Measurements from ENCODE around the gene DUOXA1.

Gene DUOXA1, protein sequence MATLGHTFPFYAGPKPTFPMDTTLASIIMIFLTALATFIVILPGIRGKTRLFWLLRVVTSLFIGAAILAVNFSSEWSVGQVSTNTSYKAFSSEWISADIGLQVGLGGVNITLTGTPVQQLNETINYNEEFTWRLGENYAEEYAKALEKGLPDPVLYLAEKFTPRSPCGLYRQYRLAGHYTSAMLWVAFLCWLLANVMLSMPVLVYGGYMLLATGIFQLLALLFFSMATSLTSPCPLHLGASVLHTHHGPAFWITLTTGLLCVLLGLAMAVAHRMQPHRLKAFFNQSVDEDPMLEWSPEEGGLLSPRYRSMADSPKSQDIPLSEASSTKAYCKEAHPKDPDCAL

DNA sequence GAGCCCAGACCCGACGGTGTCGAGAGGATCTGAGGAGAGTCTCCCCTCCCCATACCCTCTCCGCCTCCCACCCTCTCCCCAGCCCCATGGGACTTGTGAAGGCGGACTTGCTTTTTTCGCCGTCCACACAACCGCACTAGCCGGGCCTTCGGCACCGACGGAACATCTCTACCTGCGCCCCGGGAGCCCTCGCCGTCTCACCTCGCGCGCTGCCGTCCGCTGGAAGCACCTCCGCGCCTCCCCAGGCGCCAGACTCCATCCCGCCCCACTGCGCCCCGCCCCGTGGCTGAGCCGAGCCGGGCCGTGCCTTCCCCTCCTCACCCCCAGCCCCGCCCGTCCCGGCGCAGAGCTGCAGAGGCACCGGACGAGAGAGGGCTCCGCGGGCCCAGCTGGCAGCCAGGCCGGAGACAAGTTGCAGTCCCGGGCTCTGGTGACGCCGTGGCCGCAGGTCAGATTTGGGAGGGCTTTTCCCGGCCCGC lies at the start of gene DUOXA1, which contains the start of gene DUOX1:
Gene DUOXA1, minus strand, starts transcription at position 229 of the 479 bp plus-strand sequence. CDS start 6,865 bp downstream, outside the sequence.
Gene DUOX1, plus strand, starts transcription at position 344 of the 479 bp plus-strand sequence. CDS start 1,973 bp downstream, outside the sequence.
- TF ChIP-seq, protein P1, sequence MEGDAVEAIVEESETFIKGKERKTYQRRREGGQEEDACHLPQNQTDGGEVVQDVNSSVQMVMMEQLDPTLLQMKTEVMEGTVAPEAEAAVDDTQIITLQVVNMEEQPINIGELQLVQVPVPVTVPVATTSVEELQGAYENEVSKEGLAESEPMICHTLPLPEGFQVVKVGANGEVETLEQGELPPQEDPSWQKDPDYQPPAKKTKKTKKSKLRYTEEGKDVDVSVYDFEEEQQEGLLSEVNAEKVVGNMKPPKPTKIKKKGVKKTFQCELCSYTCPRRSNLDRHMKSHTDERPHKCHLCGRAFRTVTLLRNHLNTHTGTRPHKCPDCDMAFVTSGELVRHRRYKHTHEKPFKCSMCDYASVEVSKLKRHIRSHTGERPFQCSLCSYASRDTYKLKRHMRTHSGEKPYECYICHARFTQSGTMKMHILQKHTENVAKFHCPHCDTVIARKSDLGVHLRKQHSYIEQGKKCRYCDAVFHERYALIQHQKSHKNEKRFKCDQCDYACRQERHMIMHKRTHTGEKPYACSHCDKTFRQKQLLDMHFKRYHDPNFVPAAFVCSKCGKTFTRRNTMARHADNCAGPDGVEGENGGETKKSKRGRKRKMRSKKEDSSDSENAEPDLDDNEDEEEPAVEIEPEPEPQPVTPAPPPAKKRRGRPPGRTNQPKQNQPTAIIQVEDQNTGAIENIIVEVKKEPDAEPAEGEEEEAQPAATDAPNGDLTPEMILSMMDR (conservative IDR thresholded peaks at IDR 0.05; ENCODE audit: low read depth, low read length), result no peak
- no peak within 1 kb of the TSS for H3K4me3 ChIP-seq (ENCODE audit: low read length)
- no peak for DNase-seq (ENCODE audit: low read depth)

DNA sequence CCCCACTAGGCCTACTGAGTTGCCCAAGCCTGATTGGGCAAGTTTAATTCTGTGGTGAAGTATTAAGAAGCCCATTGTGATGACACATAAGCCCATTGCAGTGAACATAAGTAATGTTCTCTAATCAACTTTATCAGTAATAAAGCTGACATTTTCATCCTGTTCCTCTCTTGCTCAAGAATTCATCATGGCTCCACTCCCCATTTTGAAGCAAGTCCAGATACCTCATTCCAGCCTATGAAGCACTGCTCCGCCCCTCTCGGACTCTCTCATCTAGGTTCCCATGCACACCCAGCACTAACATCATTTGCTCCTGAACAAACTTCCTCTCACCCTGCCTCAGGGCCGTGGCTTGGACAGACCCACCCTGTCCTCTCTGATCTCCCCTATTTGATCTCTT lies 47.6 kb upstream of the DUOXA1 start:
- no peak overlapping the region for H3K4me3 ChIP-seq (ENCODE audit: low read length)
- TF ChIP-seq, protein P1 (conservative IDR thresholded peaks at IDR 0.05; ENCODE audit: low read depth, low read length), result no peak
- DNase-seq (ENCODE audit: low read depth), result no peak

DNA sequence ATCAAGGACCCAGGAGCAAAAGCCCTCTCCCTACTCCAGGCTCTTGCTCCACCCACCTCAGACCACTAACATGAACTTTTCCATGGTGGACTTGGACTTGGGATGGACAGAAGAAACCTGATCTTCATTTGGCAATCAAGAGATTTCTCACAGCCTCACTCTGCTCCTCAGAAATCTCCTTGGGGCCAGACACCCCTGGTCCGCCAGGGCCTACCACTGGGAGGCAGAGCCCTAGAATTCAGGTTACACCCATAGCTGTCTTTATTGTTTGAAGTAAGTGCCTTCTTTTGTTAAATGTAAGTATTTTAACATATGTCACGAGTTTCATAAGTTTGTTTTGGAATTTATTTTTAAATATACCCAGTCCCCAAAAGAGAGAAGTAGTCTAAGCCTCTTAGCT lies 44.9 kb upstream of the DUOXA1 start:
- DNase-seq (ENCODE audit: low read depth), result no peak
- TF ChIP-seq, protein P1 (conservative IDR thresholded peaks at IDR 0.05; ENCODE audit: low read depth, low read length), result no peak
- no peak overlapping the region for H3K4me3 ChIP-seq (ENCODE audit: low read length)

DNA sequence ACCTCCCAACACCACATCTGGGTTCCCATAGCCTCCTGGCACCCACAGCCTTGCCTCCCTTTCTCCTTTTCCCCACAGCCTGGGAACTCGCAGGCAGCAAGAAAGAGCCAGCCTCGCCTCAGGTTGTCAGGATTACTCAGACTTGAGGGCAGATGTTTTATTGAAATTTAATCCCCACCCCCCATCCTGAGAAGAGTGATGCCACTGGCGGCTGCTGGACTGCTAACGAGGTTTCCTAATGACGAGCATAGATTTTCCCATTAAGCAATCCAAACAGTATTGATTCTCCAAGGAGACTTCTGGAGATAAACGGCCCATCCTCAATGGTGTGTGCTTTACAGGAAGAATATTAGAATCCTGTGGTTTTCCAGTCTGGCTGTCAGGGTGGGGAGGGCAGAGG lies 44.4 kb upstream of the DUOXA1 start:
- no peak for DNase-seq (ENCODE audit: low read depth)
- TF ChIP-seq, protein P1 (conservative IDR thresholded peaks at IDR 0.05; ENCODE audit: low read depth, low read length), result no peak
- H3K4me3 ChIP-seq (ENCODE audit: low read length), result no peak overlapping the region

DNA sequence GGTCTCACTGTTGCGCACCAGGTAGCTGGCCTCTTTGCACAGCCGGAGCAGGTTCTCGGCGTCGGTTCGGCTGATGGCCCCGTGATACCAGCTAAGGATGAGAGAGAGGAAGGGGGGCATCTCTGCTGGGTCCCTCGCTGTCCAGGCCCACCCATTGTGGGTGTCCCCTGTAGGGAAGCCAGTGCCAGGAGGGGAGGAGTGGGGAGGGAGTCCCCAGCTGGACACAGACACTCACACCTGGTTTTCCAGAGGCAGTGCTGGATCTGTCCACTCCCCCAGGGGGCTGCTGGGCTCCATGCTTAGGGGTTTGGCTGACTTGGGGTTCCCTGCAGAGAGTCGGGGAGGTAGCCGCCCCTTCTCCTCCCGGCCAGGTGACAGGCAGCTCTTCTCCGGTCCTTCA lies 42.2 kb upstream of the DUOXA1 start:
- no peak overlapping the region for H3K4me3 ChIP-seq (ENCODE audit: low read length)
- no peak for DNase-seq (ENCODE audit: low read depth)
- TF ChIP-seq, protein P1 (conservative IDR thresholded peaks at IDR 0.05; ENCODE audit: low read depth, low read length), result no peak

DNA sequence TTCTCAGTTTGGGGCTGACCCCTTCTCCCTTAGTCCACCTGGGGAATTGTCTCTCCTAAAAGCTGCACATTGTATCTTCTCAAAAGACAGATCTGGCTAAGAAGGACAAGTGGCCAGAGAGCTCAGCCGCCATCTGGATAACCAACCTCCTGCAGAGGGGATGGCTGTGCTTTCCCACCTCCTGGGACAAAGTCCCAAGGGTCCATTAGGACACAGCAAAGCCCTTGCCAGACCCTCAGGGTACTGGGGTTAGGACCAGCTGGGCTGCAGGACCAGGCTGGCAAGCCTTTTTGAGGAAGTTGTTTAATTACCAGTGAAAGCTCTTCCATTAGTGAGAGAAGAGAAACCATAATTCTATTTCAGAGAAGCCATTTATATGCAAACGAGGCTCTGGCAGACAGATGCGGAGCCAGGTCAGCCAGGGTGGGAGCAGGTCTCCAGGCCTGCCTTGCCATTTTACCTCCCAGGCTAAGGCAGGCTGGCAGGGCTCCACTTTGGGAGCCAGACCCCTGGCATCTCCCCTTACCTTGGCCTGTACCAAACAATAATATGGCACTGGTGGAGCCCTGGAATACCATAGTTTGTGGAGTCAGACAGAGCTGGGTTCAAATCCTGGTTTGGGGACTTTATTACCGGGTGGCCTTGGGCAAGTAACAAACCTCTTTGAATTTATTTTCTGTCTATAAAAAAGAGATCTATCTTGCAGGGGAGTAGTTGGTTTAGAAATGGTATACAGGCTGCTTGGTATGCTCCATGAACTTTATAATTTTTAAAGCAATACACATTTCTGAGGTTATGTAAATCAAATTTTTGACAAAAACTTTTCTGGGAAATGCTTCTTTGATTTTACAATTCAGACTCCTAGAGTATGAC lies 40.2 kb upstream of the DUOXA1 start:
- TF ChIP-seq, protein P1 (conservative IDR thresholded peaks at IDR 0.05; ENCODE audit: low read depth, low read length), result no peak
- no peak overlapping the region for H3K4me3 ChIP-seq (ENCODE audit: low read length)
- no peak for DNase-seq (ENCODE audit: low read depth)

Data from retinal pigment epithelial cell (primary cell).